ENCODE measurements around the gene ARHGEF25. TPM values are rescaled to one million over a fixed set of nuclear protein-coding genes. Genes with fewer than 3 reads are reported as not detected.

The ARHGEF25 gene
- total RNA-seq, 1 donor = 23.9 TPM

GRCh38 chr12:57611827-57612710, 834 bp downstream of the ARHGEF25 start:
- peak; percentile 88 for DNase-seq (ENCODE audit: insufficient read length, low spot score, missing footprints)
- Histone ChIP-seq H3K9me3 (ENCODE audit: low read depth, low read length) (no peaks in the 10 kb centered on the region), H3K4me2 (ENCODE audit: insufficient read depth, low read length) (peak overlapping the region; percentile 81), H3K27ac (ENCODE audit: low read depth, low read length) (no peak overlapping the region), H2AFZ (ENCODE audit: low read length) (peak overlapping the region; percentile 29), H3K4me3 (ENCODE audit: insufficient read depth, low read length) (peak overlapping the region; percentile 82), H3K79me2 (ENCODE audit: insufficient read depth, low read length) (no peaks in the 10 kb centered on the region), H4K20me1 (ENCODE audit: insufficient read depth, low read length) (no peaks in the 10 kb centered on the region), H3K36me3 (ENCODE audit: insufficient read depth, low read length) (peaks cover 7% of the 10 kb centered on the region), H3K4me1 (ENCODE audit: insufficient read depth, low read length) (peaks cover 17% of the 10 kb centered on the region), H3K27me3 (ENCODE audit: insufficient read depth, low read length) (no peaks in the 10 kb centered on the region)
- no peak for TF ChIP-seq CTCF (IDR thresholded peaks at IDR 0.05; ENCODE audit: extremely low read depth, low read depth, low read length)

GRCh38 chr12:57612711-57613426, 1.6 kb downstream of the ARHGEF25 start:
- no peaks in the 10 kb centered on the region for H3K79me2 ChIP-seq (ENCODE audit: insufficient read depth, low read length)
- no peaks in the 10 kb centered on the region for H3K9me3 ChIP-seq (ENCODE audit: low read depth, low read length)
- H3K4me1 ChIP-seq (ENCODE audit: insufficient read depth, low read length) = peaks cover 17% of the 10 kb centered on the region
- peaks cover 9% of the 10 kb centered on the region for H3K36me3 ChIP-seq (ENCODE audit: insufficient read depth, low read length)
- H2AFZ ChIP-seq (ENCODE audit: low read length) = no peak overlapping the region
- H3K4me2 ChIP-seq (ENCODE audit: insufficient read depth, low read length) = no peak overlapping the region
- DNase-seq (ENCODE audit: insufficient read length, low spot score, missing footprints) = peak; percentile 41
- TF ChIP-seq CTCF (IDR thresholded peaks at IDR 0.05; ENCODE audit: extremely low read depth, low read depth, low read length) = no peak
- no peak overlapping the region for H3K4me3 ChIP-seq (ENCODE audit: insufficient read depth, low read length)
- H3K27me3 ChIP-seq (ENCODE audit: insufficient read depth, low read length) = no peaks in the 10 kb centered on the region
- H4K20me1 ChIP-seq (ENCODE audit: insufficient read depth, low read length) = no peaks in the 10 kb centered on the region
- no peak overlapping the region for H3K27ac ChIP-seq (ENCODE audit: low read depth, low read length)

- no peak for TF ChIP-seq CTCF (IDR thresholded peaks at IDR 0.05; ENCODE audit: extremely low read depth, low read depth, low read length)
- Histone ChIP-seq H3K4me1 (ENCODE audit: insufficient read depth, low read length) (peaks cover 17% of the 10 kb centered on the region), H2AFZ (ENCODE audit: low read length) (no peak overlapping the region)
Measured at GRCh38 chr12:57613427-57614109, 2.3 kb downstream of the ARHGEF25 start.

More at GRCh38 chr12:57613427-57614109, 2.3 kb downstream of the ARHGEF25 start:
- peaks cover 7% of the 10 kb centered on the region for H3K36me3 ChIP-seq (ENCODE audit: insufficient read depth, low read length)
- no peak overlapping the region for H3K4me3 ChIP-seq (ENCODE audit: insufficient read depth, low read length)
- no peak overlapping the region for H3K27ac ChIP-seq (ENCODE audit: low read depth, low read length)
- no peaks in the 10 kb centered on the region for H4K20me1 ChIP-seq (ENCODE audit: insufficient read depth, low read length)
- H3K4me2 ChIP-seq (ENCODE audit: insufficient read depth, low read length) = no peak overlapping the region
- H3K9me3 ChIP-seq (ENCODE audit: low read depth, low read length) = no peaks in the 10 kb centered on the region
- no peaks in the 10 kb centered on the region for H3K27me3 ChIP-seq (ENCODE audit: insufficient read depth, low read length)
- DNase-seq (ENCODE audit: insufficient read length, low spot score, missing footprints) = peak; percentile 81
- no peaks in the 10 kb centered on the region for H3K79me2 ChIP-seq (ENCODE audit: insufficient read depth, low read length)

All from osteoblast (primary cell).